Measurements from ENCODE around the gene EXOC3L4. TPM values are rescaled to one million over a fixed set of nuclear protein-coding genes. Genes with fewer than 3 reads are reported as not detected.

EXOC3L4 gene
- total and polyA plus RNA-seq, 9 of the 15 experiments (the other 6 are each of a cell fraction or from before 2014, with no cell fraction given) = 0.10 to 6.7 (median 0.98) TPM; not detected in 1

- TF ChIP-seq NKRF (IDR thresholded peaks at IDR 0.05; ENCODE audit: borderline replicate concordance) = no peak
- TF ChIP-seq DMBX1 (CRISPR knock-in tag; IDR thresholded peaks at IDR 0.05; ENCODE audit: borderline replicate concordance) = 0 out of 2 replicates have a peak, but pooled peaks have one; percentile 29
- no peak for TF ChIP-seq FOXJ2 (tag; IDR thresholded peaks at IDR 0.05)
- TF ChIP-seq SMAD4 (CRISPR knock-in tag; conservative IDR thresholded peaks at IDR 0.05) = no peak
- 0 out of 2 replicates have a peak, but pooled peaks have one; percentile 31 for TF ChIP-seq PTRF (tag; IDR thresholded peaks at IDR 0.05)
- peak; percentile 67 for TF ChIP-seq HINFP (tag; conservative IDR thresholded peaks at IDR 0.05; ENCODE audit: low read depth)
- no peak for TF ChIP-seq NRF1 (conservative IDR thresholded peaks at IDR 0.05 in 1 of 2, IDR thresholded peaks at IDR 0.05 in 1 of 2)
- TF ChIP-seq ZMIZ1 (IDR thresholded peaks at IDR 0.05; ENCODE audit: low read depth in 2 of 2, low read length in 2 of 2) = no peak
- TF ChIP-seq MITF (IDR thresholded peaks at IDR 0.05) = no peak
- TF ChIP-seq PATZ1 (CRISPR knock-in tag; IDR thresholded peaks at IDR 0.05; ENCODE audit: borderline replicate concordance) = no peak
- 0 out of 2 replicates have a peak, but pooled peaks have one; percentile 43 for TF ChIP-seq CREB3 (tag; conservative IDR thresholded peaks at IDR 0.05; ENCODE audit: low read depth)
These were observed 49.0 kb downstream of the EXOC3L4 start (continued) for GRCh38 chr14:103143506-103143905.
